Subcutaneous abdominal adipose tissue (tissue), 5 donors: ENCODE results near the gene LZTS2.

Source experiments
- H3K27ac ChIP-seq: one replicate; pipeline ENCODE4 v1.7.0; 2013; ENCODE audit warnings: low read depth, mild to moderate bottlenecking, inconsistent platforms, low read length, moderate library complexity
- H3K27me3 ChIP-seq, 5 donors: one replicate each; pipeline ENCODE4 v1.7.0; 2013; ENCODE audit warnings: low read length in 5 of 5, inconsistent platforms in 1 of 5; ENCODE audit not compliant: control insufficient read depth in 5 of 5, insufficient read depth in 4 of 5
- H3K36me3 ChIP-seq, 5 donors: one replicate each; pipeline ENCODE4 v1.7.0; 2013; ENCODE audit warnings: low read length in 5 of 5; ENCODE audit not compliant: control insufficient read depth in 5 of 5, insufficient read depth in 5 of 5
- H3K4me1 ChIP-seq, 5 donors: one replicate each; pipeline ENCODE4 v1.7.0; 2013; ENCODE audit warnings: low read length in 5 of 5, mild to moderate bottlenecking in 3 of 5, moderate library complexity in 1 of 5; ENCODE audit not compliant: control insufficient read depth in 5 of 5, insufficient read depth in 5 of 5
- H3K4me3 ChIP-seq, 5 donors: one replicate each; pipeline ENCODE4 v1.7.0; 2013; ENCODE audit warnings: low read length in 5 of 5, low read depth in 1 of 5
- H3K9ac ChIP-seq, 5 donors: one replicate each; pipeline ENCODE4 v1.7.0; 2013; ENCODE audit warnings: low read length in 5 of 5, mild to moderate bottlenecking in 4 of 5, moderate library complexity in 3 of 5
- H3K9me3 ChIP-seq, 5 donors: one replicate each; pipeline ENCODE4 v1.7.0; 2013; ENCODE audit warnings: low read length in 5 of 5; ENCODE audit not compliant: control insufficient read depth in 5 of 5
- donor health status: healthy.
- donor health status: healthy.
- donor health status: healthy.
- donor health status: healthy.
- donor health status: healthy.

The LZTS2 gene

DNA sequence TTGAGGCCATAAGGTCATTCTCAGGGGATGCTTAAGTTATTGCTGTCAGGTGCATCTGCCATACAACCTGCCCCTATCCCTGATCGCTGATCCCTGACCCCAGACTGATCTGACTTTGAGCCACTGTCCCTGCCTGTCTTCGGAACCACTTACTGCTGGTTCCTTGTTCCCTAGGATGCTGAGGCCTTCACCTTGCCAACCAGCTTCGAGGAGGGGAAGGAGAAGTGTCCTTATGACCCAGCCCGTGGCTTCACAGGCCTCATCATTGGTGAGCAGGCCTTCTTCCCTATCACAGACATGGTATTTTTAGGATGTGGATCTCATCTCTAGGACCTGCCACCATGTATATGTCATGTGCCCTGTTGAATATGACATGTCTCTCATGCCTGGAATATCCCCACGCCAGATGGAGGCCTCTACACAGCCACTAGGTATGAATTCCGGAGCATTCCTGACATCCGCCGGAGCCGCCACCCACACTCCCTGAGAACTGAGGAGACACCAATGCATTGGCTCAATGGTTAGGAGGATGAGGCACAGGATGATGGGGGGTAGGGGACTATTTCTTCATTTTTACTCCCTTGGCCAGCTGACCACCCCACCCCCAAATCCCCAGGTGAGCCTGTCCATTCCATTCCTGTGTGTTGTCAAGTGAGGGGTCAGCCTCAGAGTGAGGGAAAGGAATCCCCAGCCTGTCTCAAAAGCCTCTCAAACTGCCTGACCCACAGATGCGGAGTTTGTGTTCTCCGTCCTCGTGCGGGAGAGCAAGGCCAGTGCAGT, 21.3 kb upstream of the LZTS2 start:
- peaks cover 6 to 50% (median 42%) of the 10 kb centered on the region in 5 donors for H3K36me3 ChIP-seq
- H3K9me3 ChIP-seq: no peaks in the 10 kb centered on the region
- H3K4me1 ChIP-seq: no peaks in the 10 kb centered on the region
- no peaks in the 10 kb centered on the region for H3K27me3 ChIP-seq
- no peak overlapping the region for H3K9ac ChIP-seq
- H3K4me3 ChIP-seq: no peak overlapping the region
- no peak overlapping the region for H3K27ac ChIP-seq

DNA sequence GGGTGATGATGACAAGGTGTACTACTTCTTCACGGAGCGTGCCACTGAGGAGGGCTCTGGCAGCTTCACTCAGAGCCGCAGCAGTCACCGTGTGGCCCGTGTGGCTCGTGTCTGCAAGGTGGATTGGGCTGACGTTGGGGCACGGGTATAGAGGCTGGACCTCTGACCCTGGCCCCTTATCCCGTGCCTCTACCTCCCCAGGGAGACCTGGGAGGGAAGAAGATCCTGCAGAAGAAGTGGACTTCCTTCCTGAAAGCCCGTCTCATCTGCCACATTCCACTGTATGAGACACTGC, 20.8 kb upstream of the LZTS2 start:
- Histone ChIP-seq H3K4me1 (no peaks in the 10 kb centered on the region), H3K9ac (no peak overlapping the region), H3K27ac (no peak overlapping the region), H3K4me3 (no peak overlapping the region), H3K9me3 (no peaks in the 10 kb centered on the region), H3K27me3 (no peaks in the 10 kb centered on the region), H3K36me3 (peaks cover 6 to 53% (median 44%) of the 10 kb centered on the region in 5 donors)

- Histone ChIP-seq H3K4me1 (no peaks in the 10 kb centered on the region), H3K9ac (no peak overlapping the region), H3K27ac (no peak overlapping the region), H3K4me3 (no peak overlapping the region), H3K9me3 (no peaks in the 10 kb centered on the region), H3K27me3 (no peaks in the 10 kb centered on the region), H3K36me3 (peaks cover 6 to 61% (median 49%) of the 10 kb centered on the region in 5 donors)
Measured at GRCh38 chr10:100979791-100980272, 19.8 kb upstream of the LZTS2 start.

GRCh38 chr10:100980311-100980710, 19.3 kb upstream of the LZTS2 start:
- no peak overlapping the region for H3K9ac ChIP-seq
- H3K36me3 ChIP-seq: peaks cover 6 to 64% (median 50%) of the 10 kb centered on the region in 5 donors

GRCh38 chr10:100980711-100981110, 18.9 kb upstream of the LZTS2 start:
- Histone ChIP-seq H3K36me3 (peaks cover 6 to 64% (median 50%) of the 10 kb centered on the region in 5 donors), H3K4me1 (no peaks in the 10 kb centered on the region), H3K27me3 (no peaks in the 10 kb centered on the region), H3K27ac (no peak overlapping the region), H3K4me3 (no peak overlapping the region), H3K9me3 (no peaks in the 10 kb centered on the region), H3K9ac (no peak overlapping the region)

More at GRCh38 chr10:100980311-100980710, 19.3 kb upstream of the LZTS2 start:
- Histone ChIP-seq H3K27ac (no peak overlapping the region), H3K9me3 (no peaks in the 10 kb centered on the region), H3K27me3 (no peaks in the 10 kb centered on the region), H3K4me1 (no peaks in the 10 kb centered on the region), H3K4me3 (no peak overlapping the region)

DNA sequence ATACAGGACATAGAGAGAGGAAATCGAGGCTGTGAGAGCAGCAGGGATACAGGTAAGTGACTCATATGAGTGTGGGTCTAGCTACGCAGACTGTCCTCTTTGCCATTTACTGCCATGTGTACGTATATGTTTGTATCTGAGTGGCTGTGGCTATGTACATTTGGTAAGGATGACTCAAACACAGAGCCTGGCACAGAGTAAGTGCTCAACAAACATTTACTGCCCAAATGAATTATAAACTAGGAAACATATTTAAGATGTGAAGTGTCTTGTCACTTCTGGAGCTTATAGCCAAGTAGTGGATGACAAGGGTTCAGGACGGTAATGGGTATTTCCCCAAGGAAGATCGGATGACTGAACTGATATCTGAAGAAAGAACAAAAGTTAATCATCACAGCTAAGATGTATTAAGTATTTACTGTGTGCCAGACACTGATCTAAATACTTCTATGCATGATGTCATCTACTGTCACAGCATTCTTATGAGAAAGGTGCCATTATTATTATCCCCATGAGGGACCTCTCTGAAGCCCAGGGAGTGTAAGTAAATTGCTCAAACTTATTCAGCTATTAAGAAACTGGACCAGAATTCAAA, 18.3 kb upstream of the LZTS2 start:
- Histone ChIP-seq H3K4me3 (no peak overlapping the region), H3K36me3 (peaks cover 6 to 69% (median 50%) of the 10 kb centered on the region in 5 donors), H3K27me3 (no peaks in the 10 kb centered on the region), H3K4me1 (peaks cover 0 to 5% (median under 1%) of the 10 kb centered on the region in 5 donors), H3K9me3 (no peaks in the 10 kb centered on the region), H3K9ac (no peak overlapping the region), H3K27ac (no peak overlapping the region)

DNA sequence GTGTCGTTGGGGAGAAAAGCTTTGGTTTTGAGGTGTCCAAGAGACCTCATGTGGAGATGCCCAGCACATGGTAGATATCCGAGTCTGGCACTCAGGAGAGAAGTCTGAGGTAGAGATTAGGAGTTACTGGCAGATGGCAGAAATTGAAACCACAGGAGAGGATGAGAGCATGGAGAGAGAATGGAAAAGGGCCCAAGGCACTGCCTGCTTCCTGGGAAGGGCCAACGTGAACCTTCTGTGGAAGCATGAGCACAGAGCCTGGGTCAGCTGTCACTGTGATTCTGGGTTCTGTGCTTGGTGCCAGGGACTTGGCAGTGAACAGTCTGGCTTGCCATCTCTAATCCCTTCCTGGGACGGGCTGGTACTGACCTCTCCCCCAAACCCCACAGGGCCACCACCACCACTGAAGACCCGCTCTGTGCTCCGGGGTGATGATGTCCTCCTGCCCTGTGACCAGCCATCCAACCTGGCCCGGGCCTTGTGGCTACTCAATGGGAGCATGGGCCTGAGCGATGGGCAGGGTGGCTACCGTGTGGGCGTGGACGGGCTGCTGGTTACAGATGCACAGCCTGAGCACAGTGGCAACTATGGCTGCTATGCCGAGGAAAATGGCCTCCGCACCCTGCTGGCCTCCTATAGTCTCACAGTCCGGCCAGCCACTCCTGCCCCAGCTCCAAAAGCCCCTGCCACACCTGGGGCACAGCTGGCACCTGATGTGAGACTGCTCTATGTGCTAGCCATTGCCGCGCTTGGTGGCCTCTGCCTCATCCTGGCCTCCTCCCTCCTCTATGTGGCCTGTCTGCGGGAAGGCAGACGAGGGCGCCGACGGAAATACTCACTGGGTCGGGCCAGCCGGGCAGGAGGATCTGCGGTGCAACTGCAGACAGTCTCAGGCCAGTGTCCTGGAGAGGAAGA, 16.4 kb upstream of the LZTS2 start:
- no peaks in the 10 kb centered on the region for H3K27me3 ChIP-seq
- H3K36me3 ChIP-seq: peaks cover 6 to 68% (median 45%) of the 10 kb centered on the region in 5 donors
- no peak overlapping the region for H3K4me3 ChIP-seq
- H3K9me3 ChIP-seq: no peaks in the 10 kb centered on the region
- no peak overlapping the region for H3K9ac ChIP-seq
- H3K4me1 ChIP-seq: peaks cover 8 to 21% (median 18%) of the 10 kb centered on the region in 5 donors
- no peak overlapping the region for H3K27ac ChIP-seq

GRCh38 chr10:100983868-100984671, 15.5 kb upstream of the LZTS2 start:
- no peaks in the 10 kb centered on the region for H3K9me3 ChIP-seq
- no peak overlapping the region for H3K4me3 ChIP-seq
- H3K36me3 ChIP-seq: peaks cover 6 to 59% (median 36%) of the 10 kb centered on the region in 5 donors
- no peak overlapping the region for H3K27ac ChIP-seq
- peaks cover 8 to 26% (median 23%) of the 10 kb centered on the region in 5 donors for H3K4me1 ChIP-seq
- no peaks in the 10 kb centered on the region for H3K27me3 ChIP-seq
- no peak overlapping the region for H3K9ac ChIP-seq

GRCh38 chr10:100984672-100985177, 14.9 kb upstream of the LZTS2 start:
- Histone ChIP-seq H3K4me3 (no peak overlapping the region), H3K4me1 (peaks cover 8 to 26% (median 23%) of the 10 kb centered on the region in 5 donors), H3K27ac (no peak overlapping the region), H3K9ac (no peak overlapping the region), H3K36me3 (peaks cover 6 to 61% (median 33%) of the 10 kb centered on the region in 5 donors), H3K9me3 (no peaks in the 10 kb centered on the region), H3K27me3 (no peaks in the 10 kb centered on the region)
